Glutamatergic neuron (in vitro differentiated cells): ENCODE data around the gene P2RY2. TPM values are rescaled to one million over a fixed set of nuclear protein-coding genes. Genes with fewer than 3 reads are reported as not detected.
"Not testable (repeated sequence)": the region's sequence is repeated elsewhere in the genome, so short reads cannot be mapped to it uniquely, and the experiment has no call there.

Source experiments
- DNase-seq: peaks from one replicate; pipeline ENCODE4 v3.0.0; 2022
- H3K27ac Mint-ChIP-seq: one replicate; pipeline ENCODE4 v1.8.0; 2020; ENCODE audit warnings: mild to moderate bottlenecking, mixed read lengths, inconsistent platforms; ENCODE audit not compliant: unreplicated experiment
- H3K27me3 Mint-ChIP-seq: one replicate; pipeline ENCODE4 v1.8.0; 2020; ENCODE audit warnings: mild to moderate bottlenecking, moderate library complexity, mixed read lengths, inconsistent platforms; ENCODE audit not compliant: unreplicated experiment
- H3K36me3 Mint-ChIP-seq: one replicate; pipeline ENCODE4 v1.8.0; 2020; ENCODE audit warnings: mild to moderate bottlenecking, mixed read lengths, inconsistent platforms; ENCODE audit not compliant: unreplicated experiment
- H3K4me1 Mint-ChIP-seq: one replicate; pipeline ENCODE4 v1.8.0; 2020; ENCODE audit warnings: mild to moderate bottlenecking, low read depth, mixed read lengths, inconsistent platforms; ENCODE audit not compliant: unreplicated experiment
- H3K4me3 Mint-ChIP-seq: one replicate; pipeline ENCODE4 v1.8.0; 2020; ENCODE audit warnings: mild to moderate bottlenecking, mixed read lengths, inconsistent platforms; ENCODE audit not compliant: unreplicated experiment
- H3K9me3 Mint-ChIP-seq: one replicate; pipeline ENCODE4 v1.8.0; 2020; ENCODE audit warnings: mild to moderate bottlenecking, moderate library complexity, mixed read lengths, inconsistent platforms; ENCODE audit not compliant: unreplicated experiment
- CTCF ChIP-seq: fragments of 200-600 bp; sonication (generic); IDR thresholded peaks from one replicate; pipeline ENCODE4 v1.5.0; 2021; ENCODE audit not compliant: partially characterized antibody, unreplicated experiment
- total RNA-seq: library from RNA; stranded (reverse); fragmentation: NEBNext Ultra II Directional; extraction: Animal tissue kit (Norgen Biotek cat#: 25700); gene quantifications from one replicate; pipeline ENCODE4 v1.2.1, GENCODE V29; 2021; ENCODE audit not compliant: unreplicated experiment

Gene P2RY2
- total RNA-seq, 1 donor from 2014 or later = 0.69 TPM

DNA sequence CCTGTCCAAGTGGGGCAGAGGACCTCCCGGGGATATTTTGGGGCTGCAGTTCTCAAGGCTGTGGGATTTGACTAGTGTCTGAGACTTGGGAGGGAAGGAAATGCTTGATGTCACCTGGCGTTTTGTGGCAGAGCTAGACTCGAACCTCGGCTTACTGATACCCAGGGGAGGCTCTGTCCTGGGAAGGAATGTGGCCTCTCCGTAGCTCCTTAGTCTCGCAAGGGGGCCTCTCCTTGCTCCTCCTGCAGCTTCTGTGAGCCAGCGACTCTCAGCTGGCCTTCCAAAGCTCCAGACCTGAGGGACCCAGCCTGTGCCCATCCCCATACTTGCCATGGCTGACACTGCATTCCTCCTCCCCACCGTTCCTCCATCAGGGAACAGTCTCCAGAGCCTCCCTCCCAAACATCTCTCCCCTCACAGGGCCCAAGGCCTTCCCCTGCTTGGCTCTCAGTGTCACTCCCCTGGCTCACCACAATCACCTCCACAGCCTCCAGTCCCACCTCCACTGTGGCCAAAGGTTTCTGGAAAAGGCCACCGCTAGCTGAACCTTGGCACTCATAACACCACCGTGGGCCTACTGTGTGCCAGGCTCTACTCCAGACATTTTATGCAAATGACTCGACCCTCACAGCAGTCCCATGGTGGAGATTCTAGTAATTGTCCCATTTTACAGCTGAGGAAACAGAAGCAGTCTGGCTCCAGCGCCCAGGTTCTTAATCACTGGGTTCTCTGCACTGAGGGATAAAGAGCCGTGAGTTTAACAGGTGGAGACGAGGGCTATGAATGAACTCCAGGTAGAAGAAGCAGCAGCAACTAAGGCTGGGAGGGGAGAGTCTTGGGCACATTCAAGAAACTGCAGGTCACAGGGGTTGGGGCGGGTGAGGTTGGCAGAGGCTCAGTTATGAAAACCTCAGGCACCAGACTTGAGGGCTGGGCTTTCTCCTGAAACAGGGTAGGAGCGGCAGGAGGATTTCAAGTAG lies 12.1 kb downstream of the P2RY2 start:
- peak; percentile 3 for DNase-seq
- H3K27ac Mint-ChIP-seq = no peak overlapping the region
- no peak for TF ChIP-seq CTCF
- H3K36me3 Mint-ChIP-seq = no peaks in the 10 kb centered on the region
- no peak overlapping the region for H3K4me3 Mint-ChIP-seq
- H3K4me1 Mint-ChIP-seq = peaks cover 5% of the 10 kb centered on the region
- peaks cover 2% of the 10 kb centered on the region for H3K9me3 Mint-ChIP-seq
- peaks cover 9% of the 10 kb centered on the region for H3K27me3 Mint-ChIP-seq

GRCh38 chr11:73230931-73231330 lies 12.8 kb downstream of the P2RY2 start:
- Mint-ChIP-seq H3K4me1 (peaks cover 5% of the 10 kb centered on the region), H3K9me3 (peaks cover 2% of the 10 kb centered on the region), H3K4me3 (no peak overlapping the region), H3K27ac (no peak overlapping the region), H3K27me3 (peaks cover 8% of the 10 kb centered on the region), H3K36me3 (no peaks in the 10 kb centered on the region)
- peak; percentile 6 for DNase-seq
- TF ChIP-seq CTCF = no peak

- not testable (repeated sequence) for H3K36me3 Mint-ChIP-seq, H3K4me1 Mint-ChIP-seq, H3K4me3 Mint-ChIP-seq, H3K27me3 Mint-ChIP-seq, H3K9me3 Mint-ChIP-seq, H3K27ac Mint-ChIP-seq
- peak; percentile 2 for DNase-seq
Observed at GRCh38 chr11:73232487-73232886, 14.4 kb downstream of the P2RY2 start.

DNA sequence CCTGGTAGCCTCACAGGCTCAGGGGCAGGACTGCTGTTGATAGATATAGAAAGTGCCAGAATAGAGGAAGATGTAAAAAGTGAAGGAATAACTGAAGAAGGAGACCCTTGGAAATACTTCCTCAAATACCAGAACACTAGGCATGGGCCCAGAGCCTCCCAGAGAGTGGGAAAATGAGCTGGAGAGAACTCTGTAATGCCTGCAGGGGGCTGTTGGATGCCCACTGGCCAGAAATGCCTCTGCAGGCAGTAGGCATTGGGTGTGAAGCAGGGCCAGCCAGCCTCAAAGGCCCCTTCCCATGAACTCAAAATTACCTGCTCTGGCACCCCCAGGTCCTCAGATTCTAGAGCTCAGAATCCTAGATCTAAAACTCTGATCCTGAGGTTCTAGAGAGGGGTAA lies 15.1 kb downstream of the P2RY2 start:
- Mint-ChIP-seq H3K4me3 (no peak overlapping the region), H3K9me3 (peaks cover 2% of the 10 kb centered on the region), H3K27me3 (peaks cover 6% of the 10 kb centered on the region), H3K36me3 (no peaks in the 10 kb centered on the region), H3K27ac (no peak overlapping the region), H3K4me1 (peaks cover 5% of the 10 kb centered on the region)
- no peak for TF ChIP-seq CTCF
- peak; percentile 5 for DNase-seq

- DNase-seq = peak; percentile 1
- no peak for TF ChIP-seq CTCF
- H3K4me3 Mint-ChIP-seq = no peak overlapping the region
- H3K36me3 Mint-ChIP-seq = no peaks in the 10 kb centered on the region
- H3K27ac Mint-ChIP-seq = no peak overlapping the region
- peaks cover 6% of the 10 kb centered on the region for H3K27me3 Mint-ChIP-seq
- H3K9me3 Mint-ChIP-seq = peaks cover 2% of the 10 kb centered on the region
- H3K4me1 Mint-ChIP-seq = peaks cover 4% of the 10 kb centered on the region
Observed at GRCh38 chr11:73233692-73234470, 15.8 kb downstream of the P2RY2 start.
